Left colon (tissue), 2 donors: ENCODE measurements around the gene GLTPD2. TPM values are rescaled to one million over a fixed set of nuclear protein-coding genes. Genes with fewer than 3 reads are reported as not detected.

Source experiments
- ATAC-seq: fragments of 200-7000 bp; cut with Tn5 transposase; one replicate; pipeline ENCODE4 v1.9.1; 2020; ENCODE audit warnings: mild to moderate bottlenecking, moderate library complexity
- DNase-seq, 2 donors: peaks; one replicate each; pipeline ENCODE4 v3.0.0-alpha.2; 2020
- intact Hi-C, 2 donors: fragments of 100-400 bp; cut with DNase I in 1 of 2; cut with micrococcal nuclease in 1 of 2; formaldehyde crosslinking; loops; one replicate each; pipeline versions ENCODE4 v1.11.2 to v1.14.0; 2022; cut with DNase I, micrococcal nuclease
- total RNA-seq, 2 donors: library from RNA; stranded (reverse); fragmentation: NEBNext Ultra II Directional; extraction: Animal tissue kit (Norgen Biotek cat#: 25700); gene quantifications; one replicate each; pipeline ENCODE4 v1.2.1, GENCODE V29; 2021
- donor health status: DM: no; HTN: no; CAD: no.
- donor health status: DM: yes; HTN: yes; CAD: no.

GLTPD2 gene
- total RNA-seq, 2 donors from 2014 or later: 0.49 to 0.61 TPM

DNA sequence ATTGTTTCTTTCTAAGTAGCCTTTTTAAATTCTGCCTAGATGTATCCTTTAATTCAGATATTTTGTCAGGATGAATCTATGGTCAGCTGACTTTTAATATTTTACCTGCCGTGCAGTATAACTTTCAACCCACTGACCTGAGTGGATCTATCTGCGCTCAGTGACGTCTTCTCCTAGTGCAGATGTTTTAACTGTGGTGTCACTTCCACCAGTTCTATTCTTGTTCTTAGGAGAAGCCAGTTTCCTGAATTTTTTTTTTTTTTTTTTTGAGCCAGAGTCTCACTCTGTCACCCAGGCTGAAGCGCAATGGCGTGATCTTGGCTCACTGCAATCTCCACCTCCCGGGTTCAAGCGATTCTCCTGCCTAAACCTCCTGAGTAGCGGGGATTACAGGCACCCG lies 22.0 kb upstream of the GLTPD2 start:
- DNase-seq (no peak), ATAC-seq (no peak)
- intact Hi-C loops: no loop called here

- ATAC-seq (no peak), DNase-seq (no peak)
- intact Hi-C loops: no loop called here
Observed at GRCh38 chr17:4768298-4768697, 20.5 kb upstream of the GLTPD2 start.

GRCh38 chr17:4769628-4770027 lies 19.1 kb upstream of the GLTPD2 start:
- intact Hi-C loops: no loop called here
- ATAC-seq: no peak
- DNase-seq: no peak

DNA sequence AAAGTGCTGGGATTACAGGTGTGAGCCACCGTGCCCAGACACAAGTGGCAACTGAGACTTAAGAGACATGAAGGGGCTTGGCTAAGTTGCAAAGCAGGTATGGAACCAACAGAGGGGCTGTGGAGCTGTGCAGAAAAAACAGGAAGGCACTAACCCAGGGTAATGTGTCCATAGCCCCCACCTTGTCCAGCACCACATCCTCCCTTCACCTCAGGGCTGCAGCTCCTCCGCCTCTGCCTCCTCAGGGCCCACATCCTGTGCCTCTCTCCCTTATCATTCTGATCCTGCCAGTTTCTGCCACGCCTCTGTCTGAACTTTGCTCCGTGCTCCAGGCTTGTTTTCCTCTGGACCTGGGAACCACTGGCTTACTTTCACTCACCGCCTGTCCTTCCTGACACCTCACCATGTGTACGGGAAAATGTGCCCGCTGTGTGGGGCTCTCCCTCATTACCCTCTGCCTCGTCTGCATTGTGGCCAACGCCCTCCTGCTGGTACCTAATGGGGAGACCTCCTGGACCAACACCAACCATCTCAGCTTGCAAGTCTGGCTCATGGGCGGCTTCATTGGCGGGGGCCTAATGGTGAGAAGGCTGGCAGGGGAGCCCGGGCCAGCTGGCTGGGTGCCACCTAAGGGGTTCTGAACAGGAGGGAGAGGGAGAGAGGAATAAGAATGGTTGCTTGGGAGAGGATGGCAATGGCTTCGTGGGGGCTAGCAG lies 17.1 kb upstream of the GLTPD2 start, which contains the start of gene TM4SF5:
TM4SF5 (plus strand) TSS at position 368 of the 716 bp plus-strand sequence; CDS start at position 405, 37 bp downstream.
- ATAC-seq (peak; percentile 98), DNase-seq (peak; percentile 83 to 88)
- intact Hi-C loops: no loop called here

DNA sequence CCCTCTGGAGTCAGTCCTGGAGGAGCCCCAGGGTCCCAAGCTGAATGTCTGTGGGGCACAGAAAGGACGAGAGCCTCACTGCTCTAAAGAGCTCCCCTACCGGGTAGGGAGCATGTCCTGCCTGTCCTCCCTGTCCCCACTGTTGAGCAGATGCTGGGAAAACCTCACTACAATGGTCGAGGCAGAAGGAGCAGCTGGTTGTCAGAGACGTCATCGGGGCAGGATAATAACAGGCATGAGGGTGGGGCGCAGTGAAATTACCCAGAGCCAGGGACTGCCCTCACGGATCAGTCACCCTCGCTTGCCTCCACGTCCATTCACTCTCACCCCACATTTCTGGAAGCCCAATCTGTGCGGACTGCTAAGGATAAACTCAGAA lies 16.5 kb upstream of the GLTPD2 start:
- ATAC-seq: peak; percentile 82
- intact Hi-C loops: no loop called here
- DNase-seq: peak; percentile 60 to 68

- ATAC-seq: no peak
- DNase-seq: no peak
- intact Hi-C loops: no loop called here
Observed at GRCh38 chr17:4777969-4778760, 10.6 kb upstream of the GLTPD2 start.

- intact Hi-C loops: loop anchor here in 1 of 2 donors (10.0 kb wide), 2 partner anchors 46 to 104 kb away; partner anchors contain the start of genes CXCL16, MED11 and ZMYND15
- DNase-seq (no peak), ATAC-seq (no peak)
Observed at GRCh38 chr17:4780325-4780955, 8.3 kb upstream of the GLTPD2 start.

DNA sequence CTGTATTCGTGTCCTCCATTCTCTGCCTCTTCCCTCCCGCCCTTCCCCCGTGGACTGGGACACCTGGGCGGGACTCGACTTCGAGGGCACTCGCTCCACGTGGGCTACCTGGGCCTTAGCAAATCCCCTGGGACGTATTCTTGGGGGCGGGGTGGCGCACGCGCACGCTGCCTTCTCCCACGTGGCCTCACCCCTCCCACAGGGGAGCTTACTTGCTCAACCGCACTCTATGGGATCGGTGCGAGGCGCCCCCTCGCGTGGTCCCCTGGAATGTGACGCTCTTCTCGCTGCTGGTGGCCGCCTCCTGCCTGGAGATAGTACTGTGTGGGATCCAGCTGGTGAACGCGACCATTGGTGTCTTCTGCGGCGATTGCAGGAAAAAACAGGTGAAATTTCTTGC lies 6.1 kb upstream of the GLTPD2 start:
- DNase-seq (no peak), ATAC-seq (no peak)
- intact Hi-C loops: loop anchor here in 1 of 2 donors (10.0 kb wide), 2 partner anchors 48 to 102 kb away; partner anchors contain the start of genes CXCL16, MED11 and ZMYND15

DNA sequence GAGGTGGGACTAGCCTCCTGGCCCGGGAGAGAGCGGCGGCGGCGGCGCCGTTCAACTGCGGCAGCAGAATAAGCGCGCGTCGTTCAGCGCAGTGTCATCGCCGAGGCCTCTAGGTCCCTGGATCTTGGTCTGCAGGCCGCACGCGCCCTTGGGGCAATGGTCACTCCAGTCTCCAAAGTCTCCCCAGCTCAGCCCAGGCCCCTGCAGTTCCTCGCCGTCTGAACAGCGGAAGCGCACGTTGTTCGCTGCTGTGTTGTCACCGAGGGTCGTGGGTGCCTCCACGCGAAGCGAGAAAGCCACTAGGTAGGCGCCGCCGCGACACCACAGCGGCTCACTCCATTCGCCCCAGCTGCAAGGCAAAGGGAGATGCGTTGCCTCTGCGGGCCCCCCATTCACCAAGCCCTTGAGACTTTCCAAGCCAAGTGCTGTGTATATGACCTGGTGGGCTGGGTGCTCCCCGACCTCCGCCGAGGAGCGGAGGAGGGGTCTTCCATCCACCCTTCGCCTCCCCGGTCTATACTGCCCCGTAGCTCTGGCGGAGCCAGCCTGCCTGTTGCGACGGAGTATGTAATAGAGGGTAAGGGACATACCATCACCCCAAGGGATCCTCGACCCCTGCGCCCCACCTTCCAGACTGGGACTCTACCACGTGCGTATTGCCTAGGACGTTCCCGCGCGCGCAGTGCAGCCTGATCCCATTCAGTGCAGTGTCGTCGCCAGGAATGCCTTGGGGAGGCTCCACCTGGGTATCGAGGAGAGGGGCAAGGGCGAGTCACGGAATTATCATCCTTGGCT lies 3.3 kb upstream of the GLTPD2 start:
- intact Hi-C loops: loop anchor here (5.0 to 10.0 kb wide), 3 partner anchors 51 to 102 kb away; partner anchors contain the start of genes CXCL16 (in 1 of the 2), MED11 (in 1 of the 2) and ZMYND15 (in 1 of the 2)
- DNase-seq (no peak), ATAC-seq (no peak)

GRCh38 chr17:4786106-4786511 lies 2.7 kb upstream of the GLTPD2 start, which contains the start of gene VMO1:
VMO1 (minus strand) TSS chr17:4786364; CDS start chr17:4786352, 12 bp downstream.
- ATAC-seq (no peak), DNase-seq (peak in 1 of 2 donors; percentile 31)
- intact Hi-C loops: loop anchor here (5.0 to 10.0 kb wide), 3 partner anchors 51 to 101 kb away; partner anchors contain the start of genes CXCL16 (in 1 of the 2), MED11 (in 1 of the 2) and ZMYND15 (in 1 of the 2)

DNA sequence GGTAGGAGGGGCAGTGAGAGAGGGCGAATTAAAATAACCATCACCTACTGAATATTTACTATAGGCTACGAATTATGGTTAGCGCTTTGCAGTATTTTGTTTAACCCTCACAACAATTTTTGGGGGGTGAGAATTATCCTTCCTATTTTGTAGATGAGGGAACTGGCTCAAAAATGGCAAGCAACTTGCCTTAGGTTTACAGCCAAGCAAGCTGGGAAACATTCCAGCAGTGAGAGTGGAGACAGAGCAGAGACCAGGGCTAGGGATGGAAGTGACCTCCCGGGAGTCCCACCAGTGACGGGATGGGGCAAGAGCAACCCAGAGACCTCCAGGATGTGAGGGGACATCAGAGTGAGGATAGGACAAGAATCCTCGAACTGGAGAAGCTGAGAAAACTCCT lies 2.2 kb upstream of the GLTPD2 start:
- ATAC-seq (no peak), DNase-seq (no peak)
- intact Hi-C loops: loop anchor here (5.0 to 10.0 kb wide), 3 partner anchors 52 to 101 kb away; partner anchors contain the start of genes CXCL16 (in 1 of the 2), MED11 (in 1 of the 2) and ZMYND15 (in 1 of the 2)

GRCh38 chr17:4788159-4788806 lies 481 bp upstream of the GLTPD2 start:
- intact Hi-C loops: loop anchor here (5.0 to 10.0 kb wide), 3 partner anchors 53 to 99 kb away; partner anchors contain the start of genes CXCL16 (in 1 of the 2), MED11 (in 1 of the 2) and ZMYND15 (in 1 of the 2)
- no peak for DNase-seq
- ATAC-seq: no peak

GRCh38 chr17:4789701-4789950 lies 862 bp downstream of the GLTPD2 start:
- DNase-seq (no peak), ATAC-seq (no peak)
- intact Hi-C loops: loop anchor here (5.0 to 10.0 kb wide), 3 partner anchors 55 to 98 kb away; partner anchors contain the start of genes CXCL16 (in 1 of the 2), MED11 (in 1 of the 2) and ZMYND15 (in 1 of the 2)

- ATAC-seq (peak; percentile 89), DNase-seq (peak; percentile 84 to 90)
- intact Hi-C loops: loop anchor here (5.0 to 10.0 kb wide), 3 partner anchors 55 to 97 kb away; partner anchors contain the start of genes CXCL16 (in 1 of the 2), MED11 (in 1 of the 2) and ZMYND15 (in 1 of the 2)
Observed at GRCh38 chr17:4789951-4790704, 1.4 kb downstream of the GLTPD2 start.

GRCh38 chr17:4790705-4791088 lies 1.9 kb downstream of the GLTPD2 start:
- intact Hi-C loops: no loop called here
- ATAC-seq (no peak), DNase-seq (no peak)

- intact Hi-C loops: no loop called here
Observed at GRCh38 chr17:4795168-4795567, 6.4 kb downstream of the GLTPD2 start.

DNA sequence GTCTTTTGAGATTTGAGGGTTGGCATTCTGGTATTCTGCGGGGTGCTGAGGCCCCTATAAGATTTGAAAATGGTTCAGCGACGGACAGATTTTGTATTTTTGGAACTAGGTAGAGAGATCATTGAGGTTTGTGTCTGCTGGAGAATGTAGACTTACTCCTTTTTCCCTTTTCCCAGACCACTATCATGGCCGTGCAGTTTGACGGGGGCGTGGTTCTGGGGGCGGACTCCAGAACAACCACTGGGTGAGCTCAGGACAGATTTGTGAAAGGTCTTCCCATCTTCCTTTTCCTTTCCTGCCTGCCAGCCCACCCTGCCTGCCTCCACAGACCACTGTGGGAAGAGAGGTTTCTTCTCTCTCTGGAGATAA lies 7.8 kb downstream of the GLTPD2 start:
- DNase-seq: no peak
- intact Hi-C loops: no loop called here
- peak; percentile 34 for ATAC-seq

More at GRCh38 chr17:4795168-4795567, 6.4 kb downstream of the GLTPD2 start:
- ATAC-seq: no peak
- DNase-seq: no peak
